Mucosa of rectum (tissue), 2 donors: ENCODE measurements around the gene ST14.
A peak's percentile ranks its signal among the peaks of the same experiment; 100 is the strongest.
"Not testable (repeated sequence)": the region's sequence is repeated elsewhere in the genome, so short reads cannot be mapped to it uniquely, and the experiment has no call there.

Source experiments
- H3K27ac ChIP-seq, 2 donors: one replicate each; pipeline ENCODE4 v1.7.0; 2013; ENCODE audit warnings: inconsistent platforms in 2 of 2, low read depth in 2 of 2, low read length in 2 of 2
- H3K27me3 ChIP-seq, 2 donors: one replicate each; pipeline ENCODE4 v1.7.0; 2013; ENCODE audit warnings: low read length in 2 of 2; ENCODE audit not compliant: control insufficient read depth in 2 of 2, insufficient read depth in 2 of 2
- H3K36me3 ChIP-seq, 2 donors: one replicate each; pipeline ENCODE4 v1.7.0; 2013; ENCODE audit warnings: low read length in 2 of 2; ENCODE audit not compliant: control insufficient read depth in 2 of 2, insufficient read depth in 2 of 2
- H3K4me1 ChIP-seq, 2 donors: one replicate each; pipeline ENCODE4 v1.7.0; 2013; ENCODE audit warnings: low read length in 2 of 2, mild to moderate bottlenecking in 1 of 2; ENCODE audit not compliant: control insufficient read depth in 2 of 2, insufficient read depth in 2 of 2
- H3K4me3 ChIP-seq, 2 donors: one replicate each; pipeline ENCODE4 v1.7.0; 2013; ENCODE audit warnings: low read length in 2 of 2
- H3K9ac ChIP-seq, 2 donors: one replicate each; pipeline ENCODE4 v1.7.0; 2013; ENCODE audit warnings: low read length in 2 of 2, low read depth in 1 of 2, mild to moderate bottlenecking in 1 of 2
- H3K9me3 ChIP-seq, 2 donors: one replicate each; pipeline ENCODE4 v1.7.0; 2013; ENCODE audit warnings: low read length in 2 of 2; ENCODE audit not compliant: control insufficient read depth in 2 of 2
- donor health status: healthy.
- donor health status: Normal muscosa, but diverticular disease.

Gene ST14

DNA sequence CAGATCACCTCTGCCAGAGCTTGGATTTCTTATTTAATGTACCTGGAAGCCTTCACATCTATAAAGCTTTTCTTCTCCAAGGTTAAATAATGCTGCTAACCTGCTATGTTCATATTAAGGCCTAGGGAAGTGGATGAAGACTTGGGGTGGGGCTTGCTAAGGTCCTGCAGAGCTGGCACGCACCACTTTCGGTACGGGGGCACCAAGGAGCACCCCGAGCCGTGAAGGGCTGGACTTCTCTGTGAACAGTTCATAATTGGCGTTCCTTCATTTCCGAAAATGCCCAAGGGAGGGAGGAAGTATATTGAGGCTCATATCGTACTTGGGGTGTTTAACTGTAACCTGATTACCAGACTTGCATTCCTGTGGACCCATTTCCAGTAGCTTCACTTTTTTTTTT lies 59.6 kb downstream of the ST14 start:
- Histone ChIP-seq H3K9ac (no peak overlapping the region), H3K9me3 (no peaks in the 10 kb centered on the region), H3K4me1 (no peaks in the 10 kb centered on the region), H3K27me3 (no peaks in the 10 kb centered on the region), H3K27ac (no peak overlapping the region), H3K4me3 (no peak overlapping the region), H3K36me3 (peaks cover 0 to 4% of the 10 kb centered on the region in 2 donors)

DNA sequence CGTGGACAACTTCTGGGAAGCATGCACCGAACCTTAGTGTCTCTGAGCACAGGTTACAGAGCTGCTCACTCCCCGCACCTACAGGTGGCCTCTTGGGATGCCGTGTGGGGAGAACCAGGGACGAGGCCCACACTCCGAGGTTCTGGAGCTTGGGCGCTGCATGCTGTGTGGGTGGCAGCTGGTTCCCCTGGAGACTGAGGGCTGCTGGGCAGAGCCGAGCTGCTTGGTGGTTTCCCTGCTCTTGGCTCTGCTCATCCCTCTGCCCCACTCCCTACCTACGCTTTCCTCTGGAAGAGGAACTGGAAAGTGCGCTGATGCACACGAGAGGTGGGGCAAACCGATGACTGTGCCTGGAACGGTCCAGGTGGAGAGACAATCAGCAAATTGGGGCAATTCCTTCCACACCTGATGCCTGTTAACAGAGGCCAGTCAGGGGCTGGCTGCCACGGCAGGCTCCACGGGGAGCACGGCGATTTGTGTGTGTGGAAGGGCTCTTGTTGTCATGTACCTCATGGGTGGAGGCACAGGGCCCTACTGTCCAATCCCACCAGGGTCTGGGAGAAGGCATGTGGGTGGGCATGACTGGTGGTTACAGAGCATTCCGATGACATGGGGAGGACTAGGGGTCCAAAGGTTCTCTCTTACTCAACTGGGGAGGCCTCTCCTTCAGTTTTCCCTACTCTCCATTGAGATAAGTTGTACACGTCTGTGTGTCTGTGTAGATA lies 60.9 kb downstream of the ST14 start:
- no peaks in the 10 kb centered on the region for H3K27me3 ChIP-seq
- no peak overlapping the region for H3K9ac ChIP-seq
- H3K9me3 ChIP-seq, result no peaks in the 10 kb centered on the region
- no peaks in the 10 kb centered on the region for H3K4me1 ChIP-seq
- H3K4me3 ChIP-seq, result no peak overlapping the region
- H3K27ac ChIP-seq, result no peak overlapping the region
- H3K36me3 ChIP-seq, result no peaks in the 10 kb centered on the region

DNA sequence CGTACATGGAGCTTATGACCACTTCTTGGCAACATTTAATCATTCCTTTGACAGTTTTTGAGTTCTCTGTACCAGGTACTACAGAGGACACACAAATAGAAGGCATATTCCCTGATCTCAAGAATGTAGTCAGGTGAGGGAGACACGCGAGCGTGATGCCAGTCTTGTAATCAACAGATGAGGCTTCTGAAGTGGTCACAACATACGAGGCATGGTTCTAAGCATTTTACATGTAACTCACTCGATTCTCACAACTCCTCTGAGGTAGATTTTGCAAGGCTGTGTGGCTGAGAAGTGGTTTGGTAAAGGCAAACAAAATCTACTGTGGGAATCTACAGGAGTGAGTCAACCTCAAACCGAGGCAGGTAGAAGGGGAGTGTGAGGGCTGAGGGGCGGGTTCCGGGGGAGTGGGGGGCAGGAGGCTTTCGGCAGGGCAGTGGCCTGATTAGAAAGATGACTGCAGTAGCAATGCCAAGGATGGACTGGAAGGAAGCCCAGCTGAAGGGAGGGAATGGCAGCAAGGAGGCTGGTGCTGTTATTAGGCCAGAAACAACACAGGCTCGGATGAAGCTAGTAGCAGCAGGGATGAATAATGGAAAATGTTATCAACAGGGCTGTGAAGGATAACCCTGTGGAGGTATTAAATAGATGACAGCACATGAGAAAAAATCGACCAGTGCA lies 63.8 kb downstream of the ST14 start:
- Histone ChIP-seq H3K36me3 (no peaks in the 10 kb centered on the region), H3K9me3 (no peaks in the 10 kb centered on the region), H3K4me1 (no peaks in the 10 kb centered on the region), H3K27me3 (no peaks in the 10 kb centered on the region), H3K4me3 (no peak overlapping the region), H3K27ac (no peak overlapping the region), H3K9ac (no peak overlapping the region)

DNA sequence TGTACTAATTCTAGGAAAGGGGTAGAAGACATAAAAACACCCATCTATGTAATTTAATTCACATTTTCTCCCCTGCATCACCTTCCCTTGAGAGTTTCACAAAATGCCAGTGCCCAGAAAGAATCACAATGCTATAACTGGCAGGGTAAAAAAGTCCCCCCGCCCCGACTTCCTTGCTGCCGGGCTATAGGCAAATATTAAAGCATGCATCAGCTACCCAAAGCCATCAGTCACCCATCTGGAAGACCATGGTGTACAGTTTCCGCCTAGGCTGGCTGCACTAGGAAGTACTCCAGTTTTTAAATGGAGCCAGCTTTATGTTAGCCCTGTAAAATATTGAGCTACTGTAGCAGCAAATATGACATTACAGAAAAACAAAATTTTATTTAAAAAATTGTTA lies 67.8 kb downstream of the ST14 start:
- Histone ChIP-seq H3K9me3 (no peaks in the 10 kb centered on the region), H3K36me3 (peaks cover 0 to under 1% of the 10 kb centered on the region in 2 donors), H3K27me3 (no peaks in the 10 kb centered on the region), H3K9ac (no peak overlapping the region), H3K27ac (no peak overlapping the region), H3K4me1 (no peaks in the 10 kb centered on the region), H3K4me3 (no peak overlapping the region)

DNA sequence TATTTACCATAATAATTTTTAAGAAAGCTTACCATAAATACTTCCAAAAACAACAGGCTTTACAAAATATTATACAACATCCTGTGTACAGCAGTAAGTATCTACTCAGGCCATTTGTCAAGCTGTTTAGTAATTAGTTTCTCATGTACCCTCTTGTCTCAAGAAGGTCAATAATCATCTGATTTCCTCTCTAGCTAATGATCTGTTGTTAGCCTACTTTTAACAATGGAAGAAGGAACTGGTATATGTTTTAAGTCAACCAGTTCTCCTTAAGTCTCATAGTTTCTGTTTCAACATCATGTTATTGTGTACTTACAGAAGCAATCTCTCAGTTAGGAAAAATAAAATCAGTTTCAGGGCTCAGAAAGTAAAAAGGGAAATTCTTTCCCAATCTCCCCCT lies 73.9 kb downstream of the ST14 start:
- H3K36me3 ChIP-seq, H3K9me3 ChIP-seq, H3K4me1 ChIP-seq, H3K27me3 ChIP-seq, H3K4me3 ChIP-seq, H3K27ac ChIP-seq, H3K9ac ChIP-seq: not testable (repeated sequence)

DNA sequence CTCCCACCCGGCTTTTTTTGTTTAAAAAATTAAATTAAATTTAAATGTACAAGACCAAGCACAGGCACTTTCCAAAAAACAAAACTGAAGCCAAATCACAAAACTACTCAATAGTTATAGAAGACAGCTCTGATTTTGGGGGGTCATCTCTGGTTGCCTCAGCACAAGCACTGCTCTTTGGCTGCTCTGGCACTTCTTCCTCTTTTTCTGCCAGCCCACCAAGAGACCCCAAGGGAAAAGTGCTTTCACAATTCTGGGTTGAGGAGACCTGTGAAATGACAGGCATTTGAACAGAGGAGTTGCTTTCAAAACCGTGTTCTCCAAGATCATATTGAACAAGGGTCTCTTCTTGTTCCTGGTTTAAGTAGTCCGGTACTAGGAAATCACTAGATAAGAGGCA lies 74.3 kb downstream of the ST14 start:
- H3K27ac ChIP-seq, H3K4me3 ChIP-seq, H3K27me3 ChIP-seq, H3K9ac ChIP-seq, H3K4me1 ChIP-seq, H3K36me3 ChIP-seq, H3K9me3 ChIP-seq: not testable (repeated sequence)

DNA sequence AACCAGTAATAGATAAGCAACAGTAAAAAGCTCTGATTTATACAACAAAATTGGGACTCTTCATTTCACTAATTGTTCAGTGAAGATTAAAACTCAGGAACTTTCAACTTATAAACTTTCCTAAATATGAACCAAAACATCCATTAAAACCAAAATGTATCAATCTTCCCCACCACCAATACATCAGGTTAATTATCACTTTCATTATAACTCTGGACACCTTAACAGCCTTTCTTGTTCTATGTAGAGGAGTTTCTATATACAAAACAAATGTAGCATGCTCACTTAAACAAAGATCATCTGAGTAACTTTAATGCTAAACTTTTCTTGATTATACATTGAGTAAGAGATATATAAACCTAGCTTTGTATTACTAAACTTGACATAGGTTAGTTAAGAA lies 74.7 kb downstream of the ST14 start:
- Histone ChIP-seq H3K27ac (no peak overlapping the region), H3K9ac (no peak overlapping the region), H3K4me1 (no peaks in the 10 kb centered on the region), H3K4me3 (no peak overlapping the region), H3K27me3 (no peaks in the 10 kb centered on the region), H3K9me3 (no peaks in the 10 kb centered on the region), H3K36me3 (peaks cover 8 to 12% of the 10 kb centered on the region in 2 donors)

DNA sequence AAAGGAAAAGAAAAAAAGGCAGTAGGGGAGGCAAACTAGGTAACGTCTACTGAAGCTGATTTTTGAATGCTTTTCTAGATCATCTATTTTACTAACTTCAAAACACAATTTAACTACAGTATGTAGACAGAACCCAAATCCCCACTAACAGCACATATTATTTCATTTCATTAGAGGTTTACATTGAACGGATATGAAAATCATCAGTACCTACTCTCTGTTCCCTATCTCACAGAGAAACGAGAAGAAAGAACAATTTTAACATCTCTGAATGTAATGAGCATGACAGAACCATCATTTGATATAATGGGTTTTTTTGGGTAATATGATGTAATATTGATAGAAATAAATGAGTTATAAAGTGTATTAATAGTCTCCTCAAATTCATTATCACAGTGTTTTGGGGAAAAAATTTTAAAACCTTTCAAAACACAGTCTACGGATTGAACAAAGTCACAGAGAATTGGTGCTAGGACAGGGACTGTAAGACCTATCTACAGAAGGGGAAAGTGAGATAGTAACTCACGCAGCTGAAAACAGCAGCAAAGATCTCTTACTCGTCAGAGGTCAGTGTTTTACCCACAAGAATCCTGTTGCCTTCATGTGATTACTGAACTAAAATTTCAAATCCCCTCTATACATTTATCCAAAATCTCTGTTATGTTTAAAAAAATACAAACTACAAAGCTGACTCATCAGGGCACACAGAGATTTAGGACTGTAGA lies 77.9 kb downstream of the ST14 start:
- no peak overlapping the region for H3K4me3 ChIP-seq
- H3K4me1 ChIP-seq, result no peaks in the 10 kb centered on the region
- no peak overlapping the region for H3K9ac ChIP-seq
- H3K36me3 ChIP-seq, result peaks cover 8 to 12% of the 10 kb centered on the region in 2 donors
- no peak overlapping the region for H3K27ac ChIP-seq
- H3K27me3 ChIP-seq, result no peaks in the 10 kb centered on the region
- H3K9me3 ChIP-seq, result no peaks in the 10 kb centered on the region

DNA sequence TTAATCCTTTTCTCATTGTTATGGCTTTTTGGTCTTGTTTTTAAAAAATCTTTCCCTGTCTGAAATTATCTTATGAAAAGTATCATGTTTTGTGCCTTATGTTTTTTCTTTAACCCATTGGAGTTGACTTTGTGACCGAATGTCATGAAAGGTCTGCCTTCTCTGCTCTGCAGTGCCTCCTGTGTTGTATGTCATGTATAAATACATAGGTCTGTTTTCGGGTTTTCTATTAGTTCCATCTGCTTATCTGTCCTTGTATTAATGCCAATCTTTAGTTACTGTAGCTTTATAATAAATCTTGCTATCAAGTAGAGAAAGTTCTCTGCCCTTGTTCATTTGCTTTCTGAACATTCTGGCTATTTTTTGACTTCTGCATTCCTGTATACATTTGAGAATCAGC lies 82.1 kb downstream of the ST14 start:
- peaks cover 6 to 8% of the 10 kb centered on the region in 2 donors for H3K4me1 ChIP-seq
- H3K9me3 ChIP-seq, result no peaks in the 10 kb centered on the region
- no peak overlapping the region for H3K4me3 ChIP-seq
- H3K27ac ChIP-seq, result no peak overlapping the region
- peaks cover 8% of the 10 kb centered on the region in 2 donors for H3K36me3 ChIP-seq
- no peak overlapping the region for H3K9ac ChIP-seq
- no peaks in the 10 kb centered on the region for H3K27me3 ChIP-seq

DNA sequence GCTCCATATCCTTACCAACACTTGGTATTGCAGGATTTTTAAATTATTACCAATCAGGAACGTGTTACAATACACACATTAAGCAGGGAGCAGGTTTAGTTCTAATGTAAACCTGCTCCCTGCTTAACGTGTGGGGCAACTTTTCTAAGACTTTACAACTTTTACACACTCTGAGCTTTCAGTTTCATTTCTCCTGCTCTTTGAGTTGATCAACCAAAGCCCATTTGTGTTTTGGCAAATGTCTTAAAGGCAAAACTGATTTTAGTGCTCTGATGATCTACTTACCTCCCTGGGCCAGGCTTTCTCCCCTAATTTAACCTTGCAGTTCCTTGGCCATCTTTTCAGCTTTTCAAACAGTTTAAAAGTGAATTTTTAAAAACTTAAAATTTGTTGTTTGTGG lies 84.2 kb downstream of the ST14 start:
- Histone ChIP-seq H3K4me3 (peak overlapping the region in 1 of 2 donors; percentile 26), H3K9ac (peak overlapping the region in 1 of 2 donors; percentile 14), H3K36me3 (peaks cover 0 to 3% of the 10 kb centered on the region in 2 donors), H3K27ac (no peak overlapping the region), H3K9me3 (no peaks in the 10 kb centered on the region), H3K27me3 (no peaks in the 10 kb centered on the region), H3K4me1 (peaks cover 6 to 8% of the 10 kb centered on the region in 2 donors)
